Adrenal gland (tissue), 12 donors: ENCODE data around the gene ART3. TPM values are rescaled to one million over a fixed set of nuclear protein-coding genes. Genes with fewer than 3 reads are reported as not detected.
"Not testable (repeated sequence)": the region's sequence is repeated elsewhere in the genome, so short reads cannot be mapped to it uniquely, and the experiment has no call there.

ENCODE experiments used
- DNase-seq, 7 donors: peaks; one replicate each; pipeline ENCODE4 v3.0.0-alpha.2; 2019 to 2020
- H3K27ac ChIP-seq, 5 donors: fragments of 200-600 bp; sonication (generic) in 4 of 5; 1 replicate in 3 of 5; 2 replicates in 2 of 5; pipeline versions ENCODE4 v1.5.1 to v1.8.0; 2016 to 2020; ENCODE audit warnings: mild to moderate bottlenecking in 1 of 5
- H3K27me3 ChIP-seq: fragments of 200-600 bp; 2 replicates; pipeline ENCODE4 v1.8.0; 2021
- H3K36me3 ChIP-seq, 2 donors: fragments of 200-600 bp; replicated peaks in 1 of 2; 1 replicate in 1 of 2; 2 replicates in 1 of 2; pipeline versions ENCODE4 v1.5.1 to v1.8.0; 2018 to 2022
- H3K4me1 ChIP-seq, 2 donors: fragments of 200-600 bp; replicated peaks in 1 of 2; 1 replicate in 1 of 2; 2 replicates in 1 of 2; pipeline versions ENCODE4 v1.5.1 to v1.8.0; 2018 to 2021
- H3K4me3 ChIP-seq, 4 donors: fragments of 200-600 bp; sonication (generic) in 3 of 4; one replicate each; pipeline ENCODE4 v1.5.1; 2016 to 2018
- H3K9me3 ChIP-seq, 3 donors: fragments of 200-600 bp; sonication (generic) in 1 of 3; replicated peaks in 1 of 3; 1 replicate in 2 of 3; 2 replicates in 1 of 3; pipeline versions ENCODE4 v1.5.1 to v1.8.0; 2016 to 2021
- CTCF ChIP-seq, 6 experiments: fragments of 450-650 bp in 4 of 6; fragments of 200-600 bp in 2 of 6; sonication (generic) in 1 of 6; IDR thresholded peaks; 1 replicate in 5 of 6; 2 replicates in 1 of 6; pipeline versions ENCODE4 v1.5.1 to v1.8.0; 2016 to 2021; ENCODE audit warnings: antibody characterized with exemption in 6 of 6, mild to moderate bottlenecking in 2 of 6, moderate library complexity in 1 of 6
- POLR2A ChIP-seq, 2 donors: fragments of 450-650 bp; IDR thresholded peaks; one replicate each; pipeline ENCODE4 v1.6.1; 2017; ENCODE audit warnings: antibody characterized with exemption in 2 of 2, mild to moderate bottlenecking in 2 of 2, moderate library complexity in 1 of 2
- WGBS, 4 donors: extraction: QIAGEN DNeasy Blood & Tissue Kit in 2 of 4; methylation state at CpG; one replicate each; pipeline versions ENCODE4 v1.1.5 to v1.1.7; 2013 to 2017; 5-methylcytosine and 5-hydroxymethylcytosine counted together
- intact Hi-C, 2 donors: fragments of 100-400 bp; cut with DNase I; formaldehyde crosslinking; loops; one replicate each; pipeline versions ENCODE4 v1.14.1 to v1.15.0; 2022 to 2023
- polyA plus RNA-seq, 3 donors: library from polyadenylated mRNA; stranded (reverse); fragments of 200-250 nt in 2 of 3; fragments of 350-450 nt in 1 of 3; fragmentation: Illumina TruSeq in 1 of 3; extraction: RNeasy Lipid Tissue Mini Kit (QIAGEN cat#74804) in 1 of 3; gene quantifications; one replicate each; pipeline ENCODE4 v1.2.3, GENCODE V29; 2013 to 2014
- total RNA-seq, 9 donors: library from RNA; depleted of rRNA in 4 of 9; stranded (reverse); fragments of >200 nt in 4 of 9; fragments of 120-200 nt in 1 of 9; fragmentation: NEBNext Ultra II Directional in 1 of 9; extraction: Animal tissue kit (Norgen Biotek cat#: 25700) in 1 of 9; gene quantifications; one replicate each; pipeline versions ENCODE4 v1.1.0 to v1.2.4, GENCODE V29; 2013 to 2023
- donor health status: healthy with polysubstance abuse.
- donor health status: Bipolar disorder and iron deficiency.
- donor health status: DM: yes; HTN: yes; CAD: no.
- donor health status: DM: no; HTN: no; CAD: no.
- donor health status: DM: no; HTN: no; CAD: no.
- donor health status: DM: yes; HTN: yes; CAD: no.

The ART3 gene
- total and polyA plus RNA-seq, 12 donors: 0.16 to 1.1 (median 0.70) TPM; not detected in 7

- intact Hi-C loops: no loop called here
- TF ChIP-seq CTCF (IDR thresholded peaks at IDR 0.05): no peak
- TF ChIP-seq POLR2A (IDR thresholded peaks at IDR 0.05): no peak
- DNase-seq: no peak
- H3K36me3 ChIP-seq: no peaks in the 10 kb centered on the region
- 73 to 84% (median 76%) methylated on average over 2 of the region's 2 CpGs for WGBS, 4 donors
- H3K27ac ChIP-seq: no peak within 1 kb of the TSS
- no peaks in the 10 kb centered on the region for H3K4me1 ChIP-seq
- H3K4me3 ChIP-seq: no peak within 1 kb of the TSS
- no peaks in the 10 kb centered on the region for H3K27me3 ChIP-seq
- H3K9me3 ChIP-seq: no peaks in the 10 kb centered on the region
Observed at GRCh38 chr4:76035799-76036380, 38.6 kb upstream of the ART3 start, which contains the start of gene CXCL11. TSS of gene CXCL11 (minus strand) at chr4:76036070. CDS start at chr4:76035987, 83 bp downstream.

GRCh38 chr4:76036855-76037254 lies 37.7 kb upstream of the ART3 start:
- 84 to 87% (median 84%) methylated on average over 3 of the region's 3 CpGs for WGBS, 4 donors
- no peak for DNase-seq
- Histone ChIP-seq H3K27me3 (no peaks in the 10 kb centered on the region), H3K27ac (no peak overlapping the region), H3K4me1 (no peaks in the 10 kb centered on the region), H3K36me3 (no peaks in the 10 kb centered on the region), H3K4me3 (no peak overlapping the region), H3K9me3 (no peaks in the 10 kb centered on the region)
- intact Hi-C loops: no loop called here
- no peak for TF ChIP-seq CTCF (IDR thresholded peaks at IDR 0.05)

- H3K27me3 ChIP-seq, H3K27ac ChIP-seq, DNase-seq, H3K9me3 ChIP-seq, intact Hi-C loops, H3K36me3 ChIP-seq, H3K4me3 ChIP-seq, H3K4me1 ChIP-seq: not testable (repeated sequence)
- WGBS, 4 donors: 84 to 89% (median 86%) methylated on average over 13 to 16 of the region's 18 CpGs
Observed at GRCh38 chr4:76042241-76042998, 32.1 kb upstream of the ART3 start.

- H3K36me3 ChIP-seq, H3K27ac ChIP-seq, intact Hi-C loops, H3K9me3 ChIP-seq, H3K4me1 ChIP-seq, DNase-seq, H3K4me3 ChIP-seq, H3K27me3 ChIP-seq: not testable (repeated sequence)
- WGBS, 4 donors: 90 to 94% (median 93%) methylated on average over 9 to 18 of the region's 18 CpGs; no CpG with 5 or more reads in 1 of the 4 donors
Observed at GRCh38 chr4:76043306-76043705, 31.2 kb upstream of the ART3 start.

- DNase-seq, H3K9me3 ChIP-seq, intact Hi-C loops, H3K4me1 ChIP-seq, H3K27me3 ChIP-seq, H3K4me3 ChIP-seq, H3K36me3 ChIP-seq, H3K27ac ChIP-seq: not testable (repeated sequence)
- WGBS, 4 donors: 76 to 88% (median 78%) methylated on average over 4 of the region's 4 CpGs
Observed at GRCh38 chr4:76044686-76045085, 29.8 kb upstream of the ART3 start.

- H3K4me1 ChIP-seq, H3K4me3 ChIP-seq, DNase-seq, H3K9me3 ChIP-seq, H3K27ac ChIP-seq, intact Hi-C loops, H3K27me3 ChIP-seq, H3K36me3 ChIP-seq: not testable (repeated sequence)
- WGBS, 4 donors: 84 to 93% (median 88%) methylated on average over 12 to 17 of the region's 17 CpGs
Observed at GRCh38 chr4:76049860-76050416, 24.6 kb upstream of the ART3 start.

- WGBS, 4 donors: 91 to 100% (median 95%) methylated on average over 3 to 27 of the region's 27 CpGs
- H3K27me3 ChIP-seq, intact Hi-C loops, H3K36me3 ChIP-seq, H3K4me3 ChIP-seq, H3K27ac ChIP-seq, DNase-seq, H3K9me3 ChIP-seq, H3K4me1 ChIP-seq: not testable (repeated sequence)
Observed at GRCh38 chr4:76050560-76051050, 23.9 kb upstream of the ART3 start.
